MM.1S (cell line): ENCODE measurements around the gene KRT27.

Experiments
- DNase-seq: peaks from one replicate; pipeline ENCODE4 v3.0.0-alpha.2; 2015
- H2AFZ ChIP-seq: fragments of 300-600 bp; sonication (generic); 2 replicates; pipeline ENCODE4 v1.6.0; 2016; ENCODE audit warnings: antibody characterized with exemption, low read length
- H3F3A ChIP-seq: fragments of 300-600 bp; sonication (generic); 2 replicates; pipeline ENCODE4 v1.6.1; 2016; ENCODE audit warnings: mild to moderate bottlenecking, antibody characterized with exemption, low read length, moderate library complexity, mixed read lengths; ENCODE audit not compliant: insufficient read depth
- H3K27ac ChIP-seq: fragments of 300-600 bp; sonication (generic); 2 replicates; pipeline ENCODE4 v1.5.1; 2016; ENCODE audit warnings: mild to moderate bottlenecking, low read length
- H3K27me3 ChIP-seq: fragments of 300-600 bp; sonication (generic); replicated peaks from 2 replicates; pipeline ENCODE4 v1.6.0; 2016; ENCODE audit warnings: low read length; ENCODE audit not compliant: insufficient read depth
- H3K36me3 ChIP-seq: fragments of 300-600 bp; sonication (generic); replicated peaks from 2 replicates; pipeline ENCODE4 v1.6.1; 2016; ENCODE audit warnings: mild to moderate bottlenecking, low read length, mixed read lengths; ENCODE audit not compliant: insufficient read depth
- H3K4me1 ChIP-seq: fragments of 300-600 bp; sonication (generic); 2 replicates; pipeline ENCODE4 v1.6.1; 2016; ENCODE audit warnings: low read length, mixed read lengths
- H3K4me2 ChIP-seq: fragments of 300-600 bp; sonication (generic); 2 replicates; pipeline ENCODE4 v1.6.0; 2016; ENCODE audit warnings: low read depth, low read length
- H3K4me3 ChIP-seq: fragments of 300-600 bp; sonication (generic); 2 replicates; pipeline ENCODE4 v1.5.1; 2016; ENCODE audit warnings: low read length, mixed read lengths
- H3K79me2 ChIP-seq: fragments of 300-600 bp; sonication (generic); 2 replicates; pipeline ENCODE4 v1.6.1; 2016; ENCODE audit warnings: mixed run types, low read length, mixed read lengths
- H3K9ac ChIP-seq: fragments of 300-600 bp; sonication (generic); 2 replicates; pipeline ENCODE4 v1.6.1; 2016; ENCODE audit warnings: low read length, mixed read lengths
- H3K9me2 ChIP-seq: fragments of 300-600 bp; sonication (generic); replicated peaks from 2 replicates; pipeline ENCODE4 v1.6.1; 2016; ENCODE audit warnings: mild to moderate bottlenecking, low read length, mixed read lengths; ENCODE audit not compliant: insufficient read depth
- H3K9me3 ChIP-seq: fragments of 300-600 bp; sonication (generic); replicated peaks from 2 replicates; pipeline ENCODE4 v1.6.1; 2016; ENCODE audit warnings: mild to moderate bottlenecking, low read length, mixed read lengths; ENCODE audit not compliant: insufficient read depth
- H4K20me1 ChIP-seq: fragments of 300-600 bp; sonication (generic); 2 replicates; pipeline ENCODE4 v1.6.1; 2016; ENCODE audit warnings: mild to moderate bottlenecking, low read length, moderate library complexity, mixed read lengths; ENCODE audit not compliant: insufficient read depth
- CTCF ChIP-seq: fragments of 300-600 bp; sonication (generic); IDR thresholded peaks from 2 replicates; pipeline ENCODE4 v1.5.1; 2016; ENCODE audit warnings: antibody characterized with exemption, low read length, mixed read lengths
- EZH2 ChIP-seq: fragments of 300-600 bp; sonication (generic); optimal IDR thresholded peaks from 2 replicates; pipeline ENCODE3; 2017; ENCODE audit warnings: low read depth, mild to moderate bottlenecking, antibody characterized with exemption, low read length, mixed read lengths
- EZH2phosphoT487 ChIP-seq: fragments of 300-600 bp; sonication (generic); IDR thresholded peaks from 2 replicates; pipeline ENCODE4 v1.6.1; 2018; ENCODE audit warnings: antibody characterized with exemption, low read length

Gene KRT27

GRCh38 chr17:40795019-40795667 lies 12.8 kb upstream of the KRT27 start:
- Histone ChIP-seq H3K36me3 (no peaks in the 10 kb centered on the region), H3K4me3 (no peak overlapping the region), H3F3A (no peaks in the 10 kb centered on the region), H3K9ac (no peak overlapping the region), H3K27ac (no peak overlapping the region), H4K20me1 (no peaks in the 10 kb centered on the region), H3K4me1 (no peaks in the 10 kb centered on the region), H3K4me2 (no peak overlapping the region), H3K9me3 (no peaks in the 10 kb centered on the region), H2AFZ (no peak overlapping the region), H3K79me2 (no peaks in the 10 kb centered on the region), H3K9me2 (no peaks in the 10 kb centered on the region), H3K27me3 (no peaks in the 10 kb centered on the region)
- no peak for DNase-seq
- no peak for TF ChIP-seq CTCF
- no peak for TF ChIP-seq EZH2phosphoT487
- TF ChIP-seq EZH2, result no peak

GRCh38 chr17:40794466-40794865 lies 12.1 kb upstream of the KRT27 start:
- no peak for TF ChIP-seq CTCF
- TF ChIP-seq EZH2, result no peak
- TF ChIP-seq EZH2phosphoT487, result no peak
- no peak overlapping the region for H3K4me3 ChIP-seq
- no peak overlapping the region for H3K9ac ChIP-seq
- H3K36me3 ChIP-seq, result no peaks in the 10 kb centered on the region
- no peaks in the 10 kb centered on the region for H3K79me2 ChIP-seq
- H3K27ac ChIP-seq, result no peak overlapping the region
- H3K9me2 ChIP-seq, result no peaks in the 10 kb centered on the region
- no peaks in the 10 kb centered on the region for H3K27me3 ChIP-seq
- no peak overlapping the region for H2AFZ ChIP-seq
- H3K4me2 ChIP-seq, result no peak overlapping the region
- H3K4me1 ChIP-seq, result no peaks in the 10 kb centered on the region
- H4K20me1 ChIP-seq, result no peaks in the 10 kb centered on the region
- no peaks in the 10 kb centered on the region for H3K9me3 ChIP-seq
- DNase-seq, result no peak
- no peaks in the 10 kb centered on the region for H3F3A ChIP-seq

- no peak for DNase-seq
- no peak overlapping the region for H3K4me3 ChIP-seq
- H3K36me3 ChIP-seq, result no peaks in the 10 kb centered on the region
- H3K9me2 ChIP-seq, result no peaks in the 10 kb centered on the region
- no peaks in the 10 kb centered on the region for H4K20me1 ChIP-seq
- TF ChIP-seq EZH2phosphoT487 (no peak), EZH2 (no peak), CTCF (no peak)
- H3K4me2 ChIP-seq, result no peak overlapping the region
- no peak overlapping the region for H2AFZ ChIP-seq
- H3K9me3 ChIP-seq, result no peaks in the 10 kb centered on the region
- no peaks in the 10 kb centered on the region for H3K27me3 ChIP-seq
- no peaks in the 10 kb centered on the region for H3K4me1 ChIP-seq
- H3K27ac ChIP-seq, result no peak overlapping the region
- H3K79me2 ChIP-seq, result no peaks in the 10 kb centered on the region
- H3F3A ChIP-seq, result no peaks in the 10 kb centered on the region
- H3K9ac ChIP-seq, result no peak overlapping the region
Measured at GRCh38 chr17:40793832-40794231, 11.5 kb upstream of the KRT27 start.
